ENCODE data around the gene TFF3.

Gene TFF3

GRCh38 chr21:42264245-42265195 is 50.7 kb downstream of the TFF3 start:
- DNase-seq: no peak

- no peak for DNase-seq
Measured at GRCh38 chr21:42263591-42264131, 51.5 kb downstream of the TFF3 start.

GRCh38 chr21:42262831-42263231 is 52.4 kb downstream of the TFF3 start:
- peak; percentile 8 for DNase-seq

- no peak for DNase-seq
Measured at GRCh38 chr21:42261829-42262200, 53.4 kb downstream of the TFF3 start.

Data from fibroblast of skin of scalp (primary cell).